ENCODE measurements around the gene ABCA6.
"Not testable (repeated sequence)": the region's sequence is repeated elsewhere in the genome, so short reads cannot be mapped to it uniquely, and the experiment has no call there.

The ABCA6 gene

DNA sequence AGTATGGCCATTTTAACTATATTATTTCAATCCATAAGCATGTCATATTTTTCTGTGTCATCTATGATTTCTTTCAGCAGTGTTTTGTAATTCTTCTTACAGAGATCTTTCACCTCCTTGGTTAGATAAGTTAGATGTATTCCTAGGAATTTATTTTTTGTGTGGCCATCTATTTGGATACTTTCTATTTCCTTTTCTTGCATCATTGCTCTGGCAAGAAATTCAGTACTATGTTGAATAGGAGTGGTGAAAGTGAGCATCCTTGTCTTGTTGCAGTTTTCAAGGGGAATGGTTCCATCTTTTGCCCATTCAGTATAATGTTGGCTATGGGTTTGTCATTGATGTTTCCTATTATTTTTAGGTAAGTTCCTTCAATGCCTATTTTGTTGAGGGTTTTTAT is 65.9 kb downstream of the ABCA6 start:
- H3K4me3 ChIP-seq (ENCODE audit: low read depth, low read length) = no peak overlapping the region
- TF ChIP-seq, protein P1, sequence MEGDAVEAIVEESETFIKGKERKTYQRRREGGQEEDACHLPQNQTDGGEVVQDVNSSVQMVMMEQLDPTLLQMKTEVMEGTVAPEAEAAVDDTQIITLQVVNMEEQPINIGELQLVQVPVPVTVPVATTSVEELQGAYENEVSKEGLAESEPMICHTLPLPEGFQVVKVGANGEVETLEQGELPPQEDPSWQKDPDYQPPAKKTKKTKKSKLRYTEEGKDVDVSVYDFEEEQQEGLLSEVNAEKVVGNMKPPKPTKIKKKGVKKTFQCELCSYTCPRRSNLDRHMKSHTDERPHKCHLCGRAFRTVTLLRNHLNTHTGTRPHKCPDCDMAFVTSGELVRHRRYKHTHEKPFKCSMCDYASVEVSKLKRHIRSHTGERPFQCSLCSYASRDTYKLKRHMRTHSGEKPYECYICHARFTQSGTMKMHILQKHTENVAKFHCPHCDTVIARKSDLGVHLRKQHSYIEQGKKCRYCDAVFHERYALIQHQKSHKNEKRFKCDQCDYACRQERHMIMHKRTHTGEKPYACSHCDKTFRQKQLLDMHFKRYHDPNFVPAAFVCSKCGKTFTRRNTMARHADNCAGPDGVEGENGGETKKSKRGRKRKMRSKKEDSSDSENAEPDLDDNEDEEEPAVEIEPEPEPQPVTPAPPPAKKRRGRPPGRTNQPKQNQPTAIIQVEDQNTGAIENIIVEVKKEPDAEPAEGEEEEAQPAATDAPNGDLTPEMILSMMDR (IDR thresholded peaks at IDR 0.05; ENCODE audit: borderline replicate concordance, insufficient read depth, low read depth, low read length) = no peak

DNA sequence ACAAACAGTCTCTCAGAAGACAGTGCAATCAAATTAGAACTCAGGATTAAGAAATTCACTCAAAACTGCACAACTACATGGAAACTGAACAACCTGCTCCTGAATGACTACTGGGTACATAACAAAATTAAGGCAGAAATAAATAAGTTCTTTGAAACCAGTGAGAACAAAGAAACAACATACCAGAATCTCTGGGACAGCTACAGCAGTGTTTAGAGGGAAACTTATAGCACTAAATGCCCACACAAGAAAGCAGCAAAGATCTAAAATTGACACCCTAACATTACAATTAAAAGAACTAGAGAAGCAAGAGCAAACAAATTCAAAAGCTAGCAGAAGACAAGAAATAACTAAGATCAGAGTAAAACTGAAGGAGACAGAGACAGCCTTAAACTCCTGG is 68.3 kb downstream of the ABCA6 start:
- not testable (repeated sequence) for H3K4me3 ChIP-seq (ENCODE audit: low read depth, low read length)

DNA sequence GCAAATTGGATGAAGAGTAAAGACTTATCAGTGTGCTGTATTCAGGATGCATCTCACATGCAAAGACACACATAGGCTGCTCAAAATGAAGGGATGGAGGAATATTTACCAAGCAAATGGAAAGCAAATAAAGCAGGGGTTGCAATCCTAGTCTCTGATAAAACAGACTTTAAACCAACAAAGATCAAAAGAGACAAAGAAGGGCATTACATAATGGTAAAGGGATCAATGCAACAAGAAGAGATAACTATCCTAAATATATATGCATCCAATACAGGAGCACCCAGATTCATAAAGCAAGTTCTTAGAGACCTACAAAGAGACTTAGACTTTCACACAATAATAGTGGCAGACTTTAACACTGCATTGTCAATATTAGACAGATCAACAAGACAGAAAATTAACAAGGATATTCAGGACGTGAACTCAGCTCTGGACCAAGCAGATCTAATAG is 68.9 kb downstream of the ABCA6 start:
- H3K4me3 ChIP-seq (ENCODE audit: low read depth, low read length) = not testable (repeated sequence)

DNA sequence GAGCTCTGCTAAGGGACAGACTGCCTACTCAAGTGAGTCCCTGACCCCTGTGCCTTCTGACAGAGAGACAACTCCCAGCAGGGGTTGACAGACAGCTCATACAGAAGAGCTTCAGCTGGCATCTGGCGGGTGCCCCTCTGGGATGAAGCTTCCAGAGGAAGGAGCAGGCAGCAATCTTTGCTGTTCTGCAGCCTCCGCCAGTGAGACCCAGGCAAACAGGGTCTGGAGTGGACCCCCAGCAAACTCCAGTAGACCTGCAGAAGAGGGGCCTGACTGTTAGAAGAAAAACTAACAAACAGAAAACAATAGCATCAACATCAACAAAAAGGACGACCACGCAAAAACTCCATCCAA is 70.5 kb downstream of the ABCA6 start:
- not testable (repeated sequence) for H3K4me3 ChIP-seq (ENCODE audit: low read depth, low read length)

DNA sequence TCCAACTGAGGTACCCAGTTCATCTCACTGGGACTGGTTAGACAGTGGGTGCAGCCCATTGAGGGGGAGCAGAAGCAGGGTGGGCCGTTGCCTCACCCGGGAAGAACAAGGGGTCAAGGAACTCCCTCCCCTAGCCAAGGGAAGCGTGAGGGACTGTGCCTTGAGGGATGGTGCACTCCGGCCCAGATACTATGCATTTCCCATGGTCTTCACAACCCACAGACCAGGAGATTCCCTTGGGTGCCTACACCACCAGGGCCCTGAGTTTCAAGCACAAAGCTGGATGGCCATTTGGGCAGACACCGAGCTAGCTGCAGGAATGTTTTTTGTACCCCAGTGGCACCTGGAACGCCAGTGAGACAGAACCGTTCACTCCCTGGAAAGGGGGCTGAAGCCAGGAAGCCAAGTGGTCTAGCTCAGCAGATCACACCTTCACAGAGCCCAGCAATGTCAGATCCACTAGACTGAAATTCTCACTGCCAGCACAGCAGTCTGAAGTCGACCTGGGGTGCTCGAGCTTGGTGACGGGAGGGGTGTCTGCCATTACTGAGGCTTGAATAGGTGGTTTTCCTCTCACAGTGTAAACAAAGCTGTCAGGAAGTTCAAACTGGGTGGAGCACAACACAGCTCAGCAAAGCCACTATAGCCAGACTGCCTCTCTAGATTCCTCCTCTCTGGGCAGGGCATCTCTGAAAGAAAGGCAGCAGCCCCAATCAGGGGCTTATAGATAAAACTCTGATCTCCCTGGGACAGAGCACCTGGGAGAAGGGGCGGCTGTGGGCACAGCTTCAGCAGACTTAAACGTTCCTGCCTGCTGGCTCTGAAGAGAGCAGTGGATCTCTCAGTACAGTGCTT is 71.1 kb downstream of the ABCA6 start:
- H3K4me3 ChIP-seq (ENCODE audit: low read depth, low read length) = not testable (repeated sequence)

DNA sequence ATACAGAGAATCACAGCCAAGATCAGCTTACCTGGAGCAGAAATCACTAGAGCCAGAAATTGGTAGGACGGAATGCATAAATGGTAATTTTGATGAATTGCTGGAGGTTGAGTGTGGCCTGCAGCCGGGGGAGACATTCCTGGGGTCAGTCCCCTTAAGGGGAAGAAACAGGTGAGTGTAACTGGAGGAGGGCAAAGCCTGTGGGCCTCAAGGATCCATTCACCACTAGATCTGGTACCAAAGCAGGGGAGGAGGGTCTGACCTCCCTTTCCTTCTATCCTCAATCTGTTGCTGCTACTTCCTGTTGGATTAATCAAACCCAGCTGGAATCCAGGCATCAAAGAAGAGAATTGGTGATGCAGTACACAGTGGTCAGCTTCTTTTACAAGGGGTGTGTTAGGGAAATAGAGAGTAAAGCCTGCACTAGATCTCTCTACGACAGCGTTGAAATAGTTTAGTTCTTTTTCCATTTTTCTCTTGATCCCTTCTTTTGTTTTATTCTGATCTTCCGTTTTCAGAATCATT is 72.4 kb downstream of the ABCA6 start:
- H3K4me3 ChIP-seq (ENCODE audit: low read depth, low read length) = no peak overlapping the region
- TF ChIP-seq, protein P1 (IDR thresholded peaks at IDR 0.05; ENCODE audit: borderline replicate concordance, insufficient read depth, low read depth, low read length) = no peak

DNA sequence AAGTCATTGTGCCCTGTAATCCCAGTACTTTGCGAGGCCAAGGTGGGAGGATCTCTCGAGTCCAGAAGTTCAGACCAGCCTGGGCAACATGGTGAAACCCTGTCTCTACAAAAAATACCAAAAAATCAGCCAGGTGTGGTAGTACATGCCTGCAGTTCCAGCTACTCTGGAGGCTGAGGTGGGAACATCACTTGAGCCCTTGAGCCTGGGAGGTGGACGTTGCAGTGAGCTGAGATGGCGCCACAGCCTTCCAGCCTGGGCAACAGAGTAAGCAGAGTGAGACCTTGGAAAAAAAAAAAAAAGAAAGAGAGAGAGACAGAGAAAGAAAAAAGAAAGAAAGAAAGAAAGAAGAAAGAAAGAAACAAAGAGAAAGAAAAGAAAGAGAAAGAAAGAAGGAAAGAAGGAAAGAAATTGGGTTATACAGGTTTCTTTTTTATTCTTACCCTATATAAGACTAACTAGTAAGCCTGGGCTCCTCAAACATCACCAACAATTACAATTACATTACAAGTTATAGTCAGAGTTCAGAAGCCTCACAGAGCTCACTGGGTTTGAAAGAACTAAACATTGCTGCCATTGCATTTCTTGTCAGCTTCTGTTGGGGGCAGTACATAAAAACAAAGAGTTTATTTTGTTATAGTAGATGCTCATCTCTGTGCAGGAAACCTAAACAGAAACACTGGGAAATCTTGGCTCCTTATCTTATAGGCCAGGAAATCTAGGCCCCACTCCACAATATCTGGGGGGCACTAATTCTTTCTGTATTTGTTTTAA is 74.2 kb downstream of the ABCA6 start:
- TF ChIP-seq, protein P1 (IDR thresholded peaks at IDR 0.05; ENCODE audit: borderline replicate concordance, insufficient read depth, low read depth, low read length) = no peak

DNA sequence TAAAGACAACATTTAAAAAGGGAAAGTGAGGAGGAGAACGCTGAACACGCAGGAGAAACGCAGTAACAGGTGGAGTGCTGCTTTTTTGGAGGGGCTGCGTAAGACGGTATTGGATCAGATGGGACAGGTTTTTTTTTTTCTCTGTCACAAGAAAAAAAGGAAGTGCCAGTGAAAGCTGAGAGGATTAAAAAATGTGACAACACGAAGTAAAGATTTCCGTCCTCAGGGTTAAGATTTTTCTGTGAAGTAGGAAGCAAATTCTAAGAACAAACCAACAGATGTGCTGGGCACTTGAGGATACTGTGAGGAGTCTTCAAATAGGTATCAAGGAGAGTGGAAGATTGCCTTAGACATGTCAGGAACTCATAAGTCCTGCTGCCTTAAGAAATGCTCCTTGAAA is 75.2 kb downstream of the ABCA6 start:
- H3K4me3 ChIP-seq (ENCODE audit: low read depth, low read length) = no peak overlapping the region
- TF ChIP-seq, protein P1 (IDR thresholded peaks at IDR 0.05; ENCODE audit: borderline replicate concordance, insufficient read depth, low read depth, low read length) = no peak

More for the DNA sequence above, 74.2 kb downstream of the ABCA6 start:
- H3K4me3 ChIP-seq (ENCODE audit: low read depth, low read length) = no peak overlapping the region

DNA sequence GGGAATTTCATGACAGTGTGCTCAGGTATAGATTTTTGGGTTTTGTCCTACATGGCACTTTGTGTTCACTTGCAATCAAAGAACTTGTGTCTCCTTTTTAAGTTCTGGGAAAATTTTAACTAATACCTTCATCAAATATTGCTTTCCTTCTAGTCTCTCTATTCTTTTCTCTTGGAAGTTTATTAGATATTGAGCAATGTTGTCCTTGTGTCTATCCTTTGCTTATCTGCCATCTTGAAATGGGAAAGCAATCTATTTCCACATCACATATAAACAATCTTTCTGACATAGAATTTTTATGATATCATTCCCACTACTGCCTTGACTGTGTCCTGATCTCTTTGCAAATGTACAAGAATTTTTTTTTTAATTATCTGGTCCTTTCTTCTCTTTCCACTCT is 76.6 kb downstream of the ABCA6 start:
- H3K4me3 ChIP-seq (ENCODE audit: low read depth, low read length) = no peak overlapping the region
- TF ChIP-seq, protein P1 (IDR thresholded peaks at IDR 0.05; ENCODE audit: borderline replicate concordance, insufficient read depth, low read depth, low read length) = no peak
